Thymus (tissue), 11 donors: Measurements from ENCODE around the gene NOS3. TPM values are rescaled to one million over a fixed set of nuclear protein-coding genes. Genes with fewer than 3 reads are reported as not detected.

Source experiments
- DNase-seq, 9 donors: peaks; one replicate each; pipeline ENCODE4 v3.0.0-alpha.2; 2013; ENCODE audit warnings: low spot score in 9 of 9, low read depth in 6 of 9, missing footprints in 1 of 9
- H3K27ac ChIP-seq, 2 donors: one replicate each; pipeline ENCODE4 v1.5.1; 2013; ENCODE audit warnings: control low read depth in 1 of 2, low read depth in 1 of 2, low read length in 1 of 2, mild to moderate bottlenecking in 1 of 2, moderate library complexity in 1 of 2
- H3K27me3 ChIP-seq, 2 donors: one replicate each; pipeline ENCODE4 v1.5.1; 2013; ENCODE audit warnings: low read length in 1 of 2; ENCODE audit not compliant: control insufficient read depth in 2 of 2, insufficient read depth in 1 of 2
- H3K36me3 ChIP-seq, 2 donors: one replicate each; pipeline ENCODE4 v1.5.1; 2013; ENCODE audit warnings: low read length in 1 of 2, mild to moderate bottlenecking in 1 of 2, moderate library complexity in 1 of 2; ENCODE audit not compliant: control insufficient read depth in 2 of 2, insufficient read depth in 2 of 2
- H3K4me1 ChIP-seq, 2 donors: one replicate each; pipeline ENCODE4 v1.5.1; 2013; ENCODE audit warnings: low read length in 2 of 2; ENCODE audit not compliant: control insufficient read depth in 2 of 2, insufficient read depth in 2 of 2
- H3K4me3 ChIP-seq, 2 donors: one replicate each; pipeline ENCODE4 v1.5.1; 2013; ENCODE audit warnings: low read length in 2 of 2, control low read depth in 1 of 2, mild to moderate bottlenecking in 1 of 2
- H3K9me3 ChIP-seq, 2 donors: one replicate each; pipeline ENCODE4 v1.5.1; 2013; ENCODE audit warnings: low read length in 1 of 2, mild to moderate bottlenecking in 1 of 2; ENCODE audit not compliant: control insufficient read depth in 2 of 2, insufficient read depth in 1 of 2
- WGBS: extraction: QIAGEN DNeasy Blood & Tissue Kit; methylation state at CpG from one replicate; pipeline ENCODE4 v1.1.7; 2013; 5-methylcytosine and 5-hydroxymethylcytosine counted together
- polyA plus RNA-seq: library from polyadenylated mRNA; stranded (reverse); fragments of 200-250 nt; gene quantifications from one replicate; pipeline ENCODE4 v1.2.3, GENCODE V29; 2013
- total RNA-seq: library from RNA; stranded (reverse); fragments of 120-200 nt; gene quantifications from one replicate; pipeline ENCODE4 v1.2.4, GENCODE V29; 2013
- donor health status: healthy.

Gene NOS3
- total and polyA plus RNA-seq, 2 donors = 1.5 to 3.0 TPM

GRCh38 chr7:150986099-150986512, 4.7 kb upstream of the NOS3 start:
- H3K36me3 ChIP-seq = no peaks in the 10 kb centered on the region
- peaks cover 0 to 8% of the 10 kb centered on the region in 2 donors for H3K4me1 ChIP-seq
- no peak overlapping the region for H3K4me3 ChIP-seq
- 13% methylated on average over 16 of the region's 16 CpGs for WGBS
- H3K27me3 ChIP-seq = peaks cover 11 to 74% of the 10 kb centered on the region in 2 donors
- peaks cover 0 to 8% of the 10 kb centered on the region in 2 donors for H3K9me3 ChIP-seq
- peak in 2 of 9 donors; percentile 51 to 56 for DNase-seq
- H3K27ac ChIP-seq = no peak overlapping the region

GRCh38 chr7:150986556-150986955, 4.3 kb upstream of the NOS3 start:
- H3K27ac ChIP-seq = no peak overlapping the region
- no peaks in the 10 kb centered on the region for H3K36me3 ChIP-seq
- H3K4me3 ChIP-seq = no peak overlapping the region
- 67% methylated on average over 5 of the region's 5 CpGs for WGBS
- H3K4me1 ChIP-seq = peaks cover 0 to 8% of the 10 kb centered on the region in 2 donors
- H3K9me3 ChIP-seq = peaks cover 0 to 13% of the 10 kb centered on the region in 2 donors
- H3K27me3 ChIP-seq = peaks cover 9 to 70% of the 10 kb centered on the region in 2 donors
- no peak for DNase-seq

DNA sequence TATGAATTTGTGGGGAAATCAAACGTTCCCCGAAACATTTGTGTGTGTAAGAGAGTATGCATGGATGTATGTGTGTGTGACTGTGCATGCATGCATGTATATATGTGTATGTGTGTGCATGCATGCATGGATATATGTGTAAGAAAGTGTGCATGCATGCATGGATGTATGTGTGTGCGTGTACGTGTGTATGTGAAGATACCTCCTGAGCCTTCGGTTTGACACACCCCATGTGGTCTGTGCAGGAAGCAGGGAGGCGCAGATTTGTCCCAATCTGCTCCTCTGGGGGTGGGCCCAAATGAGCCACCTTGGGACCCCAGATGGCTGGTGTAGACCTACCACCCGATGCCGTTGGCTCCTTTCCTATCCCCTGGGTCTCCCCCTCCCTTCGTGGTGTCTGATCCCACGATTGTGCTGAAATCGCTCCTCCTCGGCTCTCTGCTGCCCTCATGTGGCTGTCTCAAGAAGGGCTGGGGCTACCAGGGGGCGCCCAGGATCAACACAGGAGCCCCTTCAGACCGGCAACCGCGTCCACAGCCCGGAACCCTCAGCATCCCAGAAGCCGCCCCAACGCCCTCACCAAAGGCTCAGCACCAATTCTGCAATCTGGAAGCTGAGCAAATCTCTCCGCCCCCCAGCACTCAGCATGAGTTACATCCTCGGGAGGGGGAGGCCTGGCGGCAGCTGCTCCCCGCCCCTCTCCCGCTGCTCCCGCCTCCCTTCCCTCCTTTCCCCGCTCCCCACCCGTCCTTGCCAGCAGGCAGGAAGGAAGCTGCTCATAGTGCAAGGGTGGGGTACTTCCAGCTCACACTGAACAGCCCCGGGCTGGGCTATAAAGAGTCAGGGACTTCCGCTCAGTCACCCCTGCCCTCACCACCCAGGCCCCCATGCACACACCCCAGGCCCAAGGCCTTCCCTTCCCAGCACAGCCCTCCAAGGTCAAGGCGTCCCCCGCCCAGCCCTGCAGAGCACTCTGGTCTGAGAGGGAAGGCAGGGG, 2.3 kb upstream of the NOS3 start:
- Histone ChIP-seq H3K9me3 (peaks cover 0 to 13% of the 10 kb centered on the region in 2 donors), H3K36me3 (no peaks in the 10 kb centered on the region), H3K27ac (no peak overlapping the region), H3K4me1 (peaks cover 0 to 8% of the 10 kb centered on the region in 2 donors), H3K4me3 (no peak overlapping the region), H3K27me3 (peaks cover 6 to 54% of the 10 kb centered on the region in 2 donors)
- DNase-seq = peak in 2 of 9 donors; percentile 76 to 78
- WGBS = 17% methylated on average over 31 of the region's 31 CpGs

DNA sequence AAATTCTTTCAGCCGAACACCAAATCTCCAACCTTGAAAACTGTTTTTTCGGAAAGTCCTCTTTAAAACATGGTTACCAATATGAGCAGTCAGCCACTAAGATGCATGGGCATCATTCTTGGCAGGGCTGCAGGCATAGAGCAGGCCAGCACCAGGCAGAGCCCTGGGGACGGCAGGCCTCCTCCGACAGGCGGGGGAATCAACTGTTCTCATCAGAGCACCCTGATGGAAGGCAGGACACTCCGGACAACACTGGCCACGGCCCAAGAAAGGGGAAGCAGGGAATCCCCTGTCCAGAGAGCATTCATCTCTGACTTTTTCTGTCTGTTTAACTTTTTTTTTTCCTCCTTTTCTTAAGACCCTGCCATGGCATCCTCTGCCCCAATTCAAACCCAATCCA, 1.4 kb upstream of the NOS3 start:
- no peaks in the 10 kb centered on the region for H3K36me3 ChIP-seq
- H3K27me3 ChIP-seq = peaks cover 6 to 52% of the 10 kb centered on the region in 2 donors
- peaks cover 0 to 12% of the 10 kb centered on the region in 2 donors for H3K4me1 ChIP-seq
- no peak overlapping the region for H3K4me3 ChIP-seq
- no peak overlapping the region for H3K27ac ChIP-seq
- peaks cover 0 to 13% of the 10 kb centered on the region in 2 donors for H3K9me3 ChIP-seq
- DNase-seq = no peak
- WGBS = 87% methylated on average over 7 of the region's 7 CpGs

- H3K27me3 ChIP-seq = peaks cover 6 to 52% of the 10 kb centered on the region in 2 donors
- H3K9me3 ChIP-seq = peaks cover 0 to 13% of the 10 kb centered on the region in 2 donors
- H3K4me3 ChIP-seq = no peak overlapping the region
- DNase-seq = no peak
- 92% methylated on average over 6 of the region's 6 CpGs for WGBS
- peaks cover 4 to 28% of the 10 kb centered on the region in 2 donors for H3K4me1 ChIP-seq
- H3K36me3 ChIP-seq = no peaks in the 10 kb centered on the region
- H3K27ac ChIP-seq = no peak overlapping the region
Measured at GRCh38 chr7:150992051-150992640, 1.3 kb downstream of the NOS3 start.

- H3K4me3 ChIP-seq = no peak overlapping the region
- no peaks in the 10 kb centered on the region for H3K36me3 ChIP-seq
- 70% methylated on average over 5 of the region's 5 CpGs for whole genome bisulfite sequencing
- no peak overlapping the region for H3K27ac ChIP-seq
- H3K4me1 ChIP-seq = peaks cover 4 to 28% of the 10 kb centered on the region in 2 donors
- peaks cover 0 to 13% of the 10 kb centered on the region in 2 donors for H3K9me3 ChIP-seq
- peaks cover 6 to 52% of the 10 kb centered on the region in 2 donors for H3K27me3 ChIP-seq
- no peak for DNase-seq
Measured at GRCh38 chr7:150992833-150993302, 2.1 kb downstream of the NOS3 start.

GRCh38 chr7:150993511-150993910, 2.7 kb downstream of the NOS3 start:
- no peak for DNase-seq
- 95% methylated on average over 14 of the region's 14 CpGs for WGBS
- Histone ChIP-seq H3K4me1 (peaks cover 8 to 31% of the 10 kb centered on the region in 2 donors), H3K27ac (no peak overlapping the region), H3K9me3 (peaks cover 0 to 13% of the 10 kb centered on the region in 2 donors), H3K4me3 (no peak overlapping the region), H3K27me3 (peaks cover 6 to 51% of the 10 kb centered on the region in 2 donors), H3K36me3 (no peaks in the 10 kb centered on the region)

- H3K27me3 ChIP-seq = peaks cover 2 to 47% of the 10 kb centered on the region in 2 donors
- WGBS = 26% methylated on average over 15 of the region's 15 CpGs
- H3K9me3 ChIP-seq = peaks cover 0 to 13% of the 10 kb centered on the region in 2 donors
- H3K36me3 ChIP-seq = no peaks in the 10 kb centered on the region
- DNase-seq = no peak
- peaks cover 8 to 28% of the 10 kb centered on the region in 2 donors for H3K4me1 ChIP-seq
- H3K27ac ChIP-seq = no peak overlapping the region
- H3K4me3 ChIP-seq = no peak overlapping the region
Measured at GRCh38 chr7:150994141-150994837, 3.5 kb downstream of the NOS3 start.
